DOHH2 (cell line): ENCODE results near the gene FNIP1.

Experiments used
- H3F3A ChIP-seq: fragments of 200-600 bp; sonication (generic), shearing (Covaris generic); 2 replicates; pipeline ENCODE4 v1.6.0; 2016; ENCODE audit warnings: antibody characterized with exemption, mild to moderate bottlenecking; ENCODE audit not compliant: control insufficient read depth, insufficient read depth
- H3K27ac ChIP-seq: fragments of 200-600 bp; sonication (generic); 2 replicates; pipeline ENCODE4 v1.5.1; 2014; ENCODE audit warnings: low read depth, mild to moderate bottlenecking, low read length, moderate library complexity
- H3K27me3 ChIP-seq: fragments of 200-600 bp; sonication (generic); 2 replicates; pipeline ENCODE4 v1.6.1; 2014; ENCODE audit warnings: mild to moderate bottlenecking, low read length, mixed read lengths; ENCODE audit not compliant: control insufficient read depth
- H3K36me3 ChIP-seq: fragments of 200-600 bp; sonication (generic); 2 replicates; pipeline ENCODE4 v1.6.1; 2014; ENCODE audit warnings: mild to moderate bottlenecking, low read length, moderate library complexity, mixed read lengths; ENCODE audit not compliant: control insufficient read depth
- H3K4me1 ChIP-seq: fragments of 200-600 bp; sonication (generic); 2 replicates; pipeline ENCODE4 v1.6.1; 2014; ENCODE audit warnings: mild to moderate bottlenecking, low read length, mixed read lengths; ENCODE audit not compliant: control insufficient read depth
- H3K4me2 ChIP-seq: fragments of 200-600 bp; sonication (generic); 2 replicates; pipeline ENCODE4 v1.6.0; 2014; ENCODE audit warnings: mild to moderate bottlenecking, low read length, moderate library complexity
- H3K4me3 ChIP-seq: fragments of 200-600 bp; sonication (generic); 2 replicates; pipeline ENCODE4 v1.5.1; 2014; ENCODE audit warnings: mild to moderate bottlenecking, low read length, mixed read lengths
- H3K79me2 ChIP-seq: fragments of 200-600 bp; sonication (generic); 2 replicates; pipeline ENCODE4 v1.6.1; 2014; ENCODE audit warnings: mild to moderate bottlenecking, low read length, mixed read lengths; ENCODE audit not compliant: control insufficient read depth
- H3K9me2 ChIP-seq: fragments of 200-600 bp; sonication (generic); replicated peaks from 2 replicates; pipeline ENCODE4 v1.6.1; 2014; ENCODE audit warnings: mild to moderate bottlenecking, low read length, mixed read lengths; ENCODE audit not compliant: control insufficient read depth
- H3K9me3 ChIP-seq: fragments of 200-600 bp; sonication (generic); 2 replicates; pipeline ENCODE4 v1.6.1; 2014; ENCODE audit warnings: antibody characterized with exemption, low read length, mixed read lengths; ENCODE audit not compliant: control insufficient read depth, insufficient read depth
- H4K20me1 ChIP-seq: fragments of 200-600 bp; sonication (generic); 2 replicates; pipeline ENCODE4 v1.6.0; 2014; ENCODE audit warnings: low read depth, mild to moderate bottlenecking, antibody characterized with exemption, low read length, moderate library complexity; ENCODE audit not compliant: control insufficient read depth, insufficient read depth
- EZH2phosphoT487 ChIP-seq: fragments of 200-600 bp; sonication (generic); IDR thresholded peaks from 2 replicates; pipeline ENCODE4 v1.6.1; 2017; ENCODE audit warnings: borderline replicate concordance, mild to moderate bottlenecking, antibody characterized with exemption, low read length, moderate library complexity, mixed read lengths
- TF ChIP-seq, protein P1 (sequence below): fragments of 200-600 bp; sonication (generic); IDR thresholded peaks from one replicate; pipeline ENCODE4 v1.5.1; 2014; ENCODE audit warnings: antibody characterized with exemption, mild to moderate bottlenecking, low read depth, low read length; ENCODE audit not compliant: poor library complexity, severe bottlenecking

FNIP1 gene

DNA sequence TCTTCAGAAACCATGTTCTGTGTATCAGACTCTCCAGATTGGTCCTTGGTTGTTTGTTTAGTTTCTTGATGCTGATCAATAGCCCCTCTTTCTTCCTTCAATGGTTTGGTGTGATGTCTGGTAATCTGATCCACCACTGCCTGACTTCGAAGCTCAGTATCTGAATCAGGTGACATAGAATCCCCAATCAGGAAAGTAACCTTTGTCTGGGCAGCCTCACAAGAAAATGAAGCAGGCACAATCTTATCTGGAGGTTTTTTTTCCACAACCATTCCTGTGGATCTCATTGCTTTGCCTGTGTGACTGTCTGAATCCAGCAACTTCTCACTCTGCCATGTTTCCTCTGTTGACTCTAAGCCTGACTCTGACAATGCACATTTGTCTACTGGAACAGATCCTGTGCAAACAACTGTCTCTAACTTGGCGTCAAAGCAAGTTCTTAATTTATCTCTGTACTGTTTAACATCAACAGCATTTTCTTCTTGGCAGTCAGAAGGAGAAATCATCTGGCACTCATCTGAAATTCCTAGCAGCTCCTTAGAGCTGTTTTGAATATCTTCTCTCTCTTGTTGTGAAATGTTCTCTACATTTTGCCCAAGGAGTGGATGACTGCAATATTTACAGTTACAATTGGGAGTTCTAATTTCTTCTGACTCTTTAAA, 124.7 kb downstream of the FNIP1 start:
- no peak overlapping the region for H3K4me3 ChIP-seq
- H3K79me2 ChIP-seq, result no peaks in the 10 kb centered on the region
- no peaks in the 10 kb centered on the region for H3K9me2 ChIP-seq
- no peak for TF ChIP-seq EZH2phosphoT487
- TF ChIP-seq, protein P1, sequence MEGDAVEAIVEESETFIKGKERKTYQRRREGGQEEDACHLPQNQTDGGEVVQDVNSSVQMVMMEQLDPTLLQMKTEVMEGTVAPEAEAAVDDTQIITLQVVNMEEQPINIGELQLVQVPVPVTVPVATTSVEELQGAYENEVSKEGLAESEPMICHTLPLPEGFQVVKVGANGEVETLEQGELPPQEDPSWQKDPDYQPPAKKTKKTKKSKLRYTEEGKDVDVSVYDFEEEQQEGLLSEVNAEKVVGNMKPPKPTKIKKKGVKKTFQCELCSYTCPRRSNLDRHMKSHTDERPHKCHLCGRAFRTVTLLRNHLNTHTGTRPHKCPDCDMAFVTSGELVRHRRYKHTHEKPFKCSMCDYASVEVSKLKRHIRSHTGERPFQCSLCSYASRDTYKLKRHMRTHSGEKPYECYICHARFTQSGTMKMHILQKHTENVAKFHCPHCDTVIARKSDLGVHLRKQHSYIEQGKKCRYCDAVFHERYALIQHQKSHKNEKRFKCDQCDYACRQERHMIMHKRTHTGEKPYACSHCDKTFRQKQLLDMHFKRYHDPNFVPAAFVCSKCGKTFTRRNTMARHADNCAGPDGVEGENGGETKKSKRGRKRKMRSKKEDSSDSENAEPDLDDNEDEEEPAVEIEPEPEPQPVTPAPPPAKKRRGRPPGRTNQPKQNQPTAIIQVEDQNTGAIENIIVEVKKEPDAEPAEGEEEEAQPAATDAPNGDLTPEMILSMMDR, result no peak
- H4K20me1 ChIP-seq, result no peaks in the 10 kb centered on the region
- no peaks in the 10 kb centered on the region for H3K27me3 ChIP-seq
- no peaks in the 10 kb centered on the region for H3K9me3 ChIP-seq
- no peak overlapping the region for H3K4me2 ChIP-seq
- peaks cover 62% of the 10 kb centered on the region for H3K36me3 ChIP-seq
- no peak overlapping the region for H3K27ac ChIP-seq
- no peaks in the 10 kb centered on the region for H3F3A ChIP-seq
- H3K4me1 ChIP-seq, result no peaks in the 10 kb centered on the region

DNA sequence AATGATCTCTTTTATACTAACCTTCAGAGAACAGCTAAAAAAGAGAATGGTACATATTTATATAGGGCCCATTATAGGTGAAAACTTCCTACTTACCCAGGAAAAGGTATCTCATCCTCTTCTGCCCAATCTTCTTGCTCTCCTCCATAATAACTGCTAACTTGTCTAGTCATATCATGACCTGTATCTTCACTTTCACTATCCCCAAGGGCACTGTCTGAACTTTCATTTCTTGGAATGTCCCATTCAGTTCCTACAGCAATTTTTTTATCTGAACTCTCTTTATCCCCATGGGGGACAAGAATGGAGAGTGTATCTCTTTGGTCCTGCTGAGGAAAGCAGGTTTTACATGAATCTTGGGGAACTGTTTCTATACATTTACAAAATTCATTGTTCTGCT, 125.4 kb downstream of the FNIP1 start:
- no peaks in the 10 kb centered on the region for H3K4me1 ChIP-seq
- no peak overlapping the region for H3K4me3 ChIP-seq
- no peaks in the 10 kb centered on the region for H3K27me3 ChIP-seq
- H3K27ac ChIP-seq, result no peak overlapping the region
- no peaks in the 10 kb centered on the region for H3F3A ChIP-seq
- no peak overlapping the region for H3K4me2 ChIP-seq
- H3K79me2 ChIP-seq, result no peaks in the 10 kb centered on the region
- H3K9me3 ChIP-seq, result no peaks in the 10 kb centered on the region
- H3K9me2 ChIP-seq, result no peaks in the 10 kb centered on the region
- H3K36me3 ChIP-seq, result peaks cover 56% of the 10 kb centered on the region
- TF ChIP-seq EZH2phosphoT487, result no peak
- TF ChIP-seq, protein P1, result no peak
- H4K20me1 ChIP-seq, result no peaks in the 10 kb centered on the region

DNA sequence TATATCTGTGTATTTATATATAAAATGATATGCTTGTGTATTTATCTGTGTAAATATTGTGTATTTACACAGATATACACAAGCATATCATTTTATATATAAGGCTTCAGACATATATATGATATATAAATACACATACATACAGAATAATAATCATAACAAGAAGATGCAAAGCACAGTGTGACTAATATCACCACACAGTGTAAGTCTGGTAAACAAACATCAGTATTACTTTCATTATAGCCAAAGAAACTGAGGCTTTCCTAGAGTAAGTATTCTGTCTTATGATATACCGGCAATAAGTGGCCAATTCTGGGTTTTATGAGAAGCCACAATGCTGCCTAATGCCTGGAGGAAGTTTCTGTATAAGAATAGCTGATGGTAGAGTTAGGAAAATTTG, 131.9 kb downstream of the FNIP1 start:
- Histone ChIP-seq H3K4me2 (no peak overlapping the region), H3K27me3 (no peaks in the 10 kb centered on the region), H3K27ac (no peak overlapping the region), H3K79me2 (no peaks in the 10 kb centered on the region), H3K9me2 (no peaks in the 10 kb centered on the region), H3K9me3 (no peaks in the 10 kb centered on the region), H3K4me3 (no peak overlapping the region), H3K36me3 (peaks cover 48% of the 10 kb centered on the region), H3F3A (no peaks in the 10 kb centered on the region), H4K20me1 (no peaks in the 10 kb centered on the region), H3K4me1 (no peaks in the 10 kb centered on the region)
- no peak for TF ChIP-seq EZH2phosphoT487
- TF ChIP-seq, protein P1, result no peak
